HepG2 (cell line): ENCODE measurements around the gene KIAA1614. TPM values are rescaled to one million over a fixed set of nuclear protein-coding genes. Genes with fewer than 3 reads are reported as not detected.

ENCODE experiments used
- ATAC-seq: fragments of 200-7000 bp; cut with Tn5 transposase; 3 replicates; pipeline ENCODE4 v1.9.1; 2020; ENCODE audit warnings: mild to moderate bottlenecking, moderate library complexity
- BruUV-seq: library from RNA; stranded (reverse); fragments of 400-500 nt; replicated peaks from 2 replicates; lab custom pipeline; 2021; lab: Mats Ljungman, UMichigan
- CTCF ChIA-PET: fragments of 300-600 bp; formaldehyde crosslinking; extraction: SDS; loops from one replicate; lab custom pipeline; 2021; ENCODE audit warnings: low total read pairs, inconsistent platforms, low intra/inter-chr PET ratio; lab: Yijun Ruan, JAX
- POLR2A ChIA-PET: fragments of 350-600 bp; sonication (Branson Sonifier 250); formaldehyde crosslinking; loops from one replicate; lab custom pipeline; 2020; ENCODE audit warnings: antibody characterized with exemption, inconsistent platforms; lab: Yijun Ruan, JAX
- DNase-seq: peaks from one replicate; pipeline ENCODE4 v3.0.0-alpha.2; 2015; ENCODE audit warnings: low spot score
- FAIRE-seq: peaks from 3 replicates; lab custom pipeline; 2011; peaks lifted over from hg19 to GRCh38; lab: Jason Lieb, UNC
- H2AFZ ChIP-seq: one replicate; pipeline ENCODE4 v1.6.1; 2011; ENCODE audit warnings: low read length, inconsistent platforms
- H3K27ac ChIP-seq: fragments of 300-600 bp; 3 replicates; pipeline ENCODE4 v1.8.0; 2011; ENCODE audit warnings: mixed run types, mild to moderate bottlenecking, mixed read lengths, low read length, inconsistent platforms; ENCODE audit not compliant: insufficient read depth; ENCODE audit errors: extremely low read length
- H3K27me3 ChIP-seq, 2 experiments: fragments of 200-600 bp in 1 of 2; 2 replicates in 1 of 2; 3 replicates in 1 of 2; pipeline versions ENCODE4 v1.6.0 to v1.8.0; 2011; ENCODE audit warnings: low read length in 2 of 2, mild to moderate bottlenecking in 2 of 2, moderate library complexity in 2 of 2, inconsistent platforms in 1 of 2; ENCODE audit not compliant: insufficient read depth in 2 of 2, control insufficient read depth in 1 of 2
- H3K36me3 ChIP-seq, 2 experiments: fragments of 200-600 bp in 1 of 2; replicated peaks in 1 of 2; 2 replicates in 1 of 2; 3 replicates in 1 of 2; pipeline versions ENCODE4 v1.5.1 to v1.8.0; 2011; ENCODE audit warnings: low read length in 2 of 2, inconsistent platforms in 1 of 2; ENCODE audit not compliant: insufficient read depth in 2 of 2, control insufficient read depth in 1 of 2
- H3K4me1 ChIP-seq: 2 replicates; pipeline ENCODE4 v1.5.1; 2012; ENCODE audit warnings: low read length, inconsistent platforms; ENCODE audit not compliant: insufficient read depth
- H3K4me2 ChIP-seq: 2 replicates; pipeline ENCODE4 v1.6.0; 2011; ENCODE audit warnings: low read depth, low read length, inconsistent platforms
- H3K4me3 ChIP-seq, 3 experiments: fragments of 200-600 bp in 1 of 3; sonication (generic), shearing (Covaris generic) in 1 of 3; replicated peaks in 1 of 3; 2 replicates each; pipeline ENCODE4 v1.5.1; 2011 to 2016; ENCODE audit warnings: low read length in 3 of 3, inconsistent platforms in 2 of 3, low read depth in 2 of 3, mild to moderate bottlenecking in 2 of 3, control low read depth in 1 of 3, mixed read lengths in 1 of 3; ENCODE audit not compliant: insufficient read depth in 1 of 3
- H3K79me2 ChIP-seq: one replicate; pipeline ENCODE4 v1.6.1; 2011; ENCODE audit warnings: low read length, inconsistent platforms; ENCODE audit not compliant: insufficient read depth
- H3K9ac ChIP-seq: 2 replicates; pipeline ENCODE4 v1.6.0; 2011; ENCODE audit warnings: mild to moderate bottlenecking, low read depth, low read length, inconsistent platforms; ENCODE audit not compliant: insufficient read depth
- H3K9me3 ChIP-seq: 2 replicates; pipeline ENCODE4 v1.5.1; 2012; ENCODE audit warnings: mild to moderate bottlenecking, low read length
- H4K20me1 ChIP-seq: 2 replicates; pipeline ENCODE4 v1.6.0; 2011; ENCODE audit warnings: inconsistent platforms, mild to moderate bottlenecking, low read length, moderate library complexity; ENCODE audit not compliant: insufficient read depth
- FOXA1 ChIP-seq, 2 experiments: fragments of 450-650 bp in 1 of 2; sonication (generic) in 1 of 2; formaldehyde crosslinking in 1 of 2; IDR thresholded peaks; 2 replicates each; pipeline versions ENCODE4 v1.4.0 to v1.6.1; 2016 to 2020; ENCODE audit warnings: missing genetic modification reagents in 1 of 2
- GATAD2A ChIP-seq: IDR thresholded peaks from 2 replicates; pipeline ENCODE4 v1.6.1; 2016
- NR2F1 ChIP-seq, 2 experiments: fragments of 450-650 bp in 1 of 2; formaldehyde crosslinking in 1 of 2; IDR thresholded peaks; 2 replicates each; pipeline versions ENCODE4 v1.5.0 to v1.6.1; 2016 to 2020; ENCODE audit warnings: mild to moderate bottlenecking in 1 of 2, missing compliant biosample characterization in 1 of 2, missing genetic modification reagents in 1 of 2, moderate library complexity in 1 of 2
- SIX1 ChIP-seq: sonication (generic); formaldehyde crosslinking; IDR thresholded peaks from 2 replicates; pipeline ENCODE4 v1.4.0; 2020; ENCODE audit warnings: missing genetic modification reagents, borderline replicate concordance
- SP5 ChIP-seq: IDR thresholded peaks from 2 replicates; pipeline ENCODE4 v1.6.1; 2016; ENCODE audit warnings: low read depth, borderline replicate concordance
- TGIF2 ChIP-seq: IDR thresholded peaks from 2 replicates; pipeline ENCODE4 v1.6.1; 2016; ENCODE audit warnings: control low read depth, missing compliant biosample characterization
- ZFP41 ChIP-seq: sonication (generic); formaldehyde crosslinking; IDR thresholded peaks from 2 replicates; pipeline ENCODE4 v1.4.0; 2020; ENCODE audit warnings: mild to moderate bottlenecking, missing genetic modification reagents, borderline replicate concordance
- ZNF496 ChIP-seq: sonication (generic); formaldehyde crosslinking; IDR thresholded peaks from 2 replicates; pipeline ENCODE4 v1.8.1; 2023; ENCODE audit warnings: mild to moderate bottlenecking, moderate library complexity, missing genetic modification reagents; ENCODE audit not compliant: insufficient replicate concordance
- ZNF589 ChIP-seq: sonication (generic); formaldehyde crosslinking; conservative IDR thresholded peaks from 2 replicates; pipeline ENCODE4 v1.8.0; 2022; ENCODE audit warnings: mild to moderate bottlenecking, moderate library complexity, missing genetic modification reagents
- ZNF660 ChIP-seq: sonication (generic); formaldehyde crosslinking; IDR thresholded peaks from 2 replicates; pipeline ENCODE4 v1.5.1; 2020; ENCODE audit warnings: mild to moderate bottlenecking, low read depth, missing genetic modification reagents, borderline replicate concordance
- ZNF781 ChIP-seq: sonication (generic); formaldehyde crosslinking; IDR thresholded peaks from 2 replicates; pipeline ENCODE4 v1.5.1; 2020; ENCODE audit warnings: borderline replicate concordance, mild to moderate bottlenecking, missing genetic modification reagents; ENCODE audit errors: not compliant biosample characterization
- WGBS: methylation state at CpG from one replicate; pipeline ENCODE4 v1.1.6; 2017; ENCODE audit warnings: low lambda C conversion rate; 5-methylcytosine and 5-hydroxymethylcytosine counted together
- in situ Hi-C: cut with HindIII; loops from 2 replicates; pipeline ENCODE4 v1.10.0; 2017; ENCODE audit warnings: low pct_unique_long_range_greater_than_20kb; ENCODE audit not compliant: extremely low pct_ligation_motif_present
- intact Hi-C: fragments of 100-400 bp; cut with micrococcal nuclease; formaldehyde crosslinking; loops from one replicate; pipeline ENCODE4 v1.10.0; 2022; ENCODE audit not compliant: unreplicated experiment
- polyA plus RNA-seq, 8 experiments: library from polyadenylated mRNA; depleted of rRNA in 3 of 8; stranded (reverse) in 7 of 8; unstranded in 1 of 8; fragments of >200 nt; fragmentation: Illumina TruSeq in 4 of 8; extraction: Trizol in 4 of 8; gene quantifications; 2 replicates each; pipeline versions ENCODE4 v1.2.1 to v1.2.3, GENCODE V29; 2011 to 2016; ENCODE audit warnings: low read depth in 4 of 8, missing spikeins in 1 of 8, mixed read lengths in 1 of 8; ENCODE audit not compliant: insufficient read depth in 1 of 8
- total RNA-seq, 5 experiments: library from RNA; depleted of rRNA; stranded (reverse); fragments of >200 nt; fragmentation: Illumina TruSeq; extraction: Trizol; gene quantifications; 2 replicates each; pipeline ENCODE4 v1.2.3, GENCODE V29; 2016; ENCODE audit warnings: low read depth in 1 of 5
- TF ChIP-seq, protein P1 (sequence below): IDR thresholded peaks from 2 replicates; pipeline ENCODE4 v1.6.1; 2016; ENCODE audit warnings: missing genetic modification reagents, missing compliant biosample characterization
- TF ChIP-seq, protein P2 (sequence below): sonication (generic); formaldehyde crosslinking; IDR thresholded peaks from 2 replicates; pipeline ENCODE4 v1.5.0; 2020; ENCODE audit warnings: missing genetic modification reagents, mild to moderate bottlenecking, borderline replicate concordance

KIAA1614 gene
- total and polyA plus RNA-seq, 2 of the 13 experiments (the other 11 are each of a cell fraction or from before 2014, with no cell fraction given): 0.15 to 0.77 TPM

DNA sequence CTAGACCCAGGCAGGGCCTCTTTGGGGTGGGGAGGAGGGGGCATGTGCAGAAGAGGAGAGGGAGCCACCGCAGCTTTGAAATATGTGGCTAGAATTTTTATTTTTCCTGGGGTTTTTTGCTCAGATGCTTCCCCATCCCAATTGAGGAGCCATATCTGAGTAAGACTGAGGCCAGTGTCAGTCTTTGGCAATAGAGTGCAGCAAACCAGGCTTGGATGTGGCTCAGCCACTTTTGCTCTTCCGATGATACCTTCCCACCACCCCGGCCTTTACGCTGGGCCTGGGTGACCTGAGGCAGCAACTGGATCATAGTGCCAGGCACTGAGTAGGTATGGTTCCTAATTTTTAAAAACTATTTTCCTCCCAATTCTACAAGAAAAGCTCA lies 36.9 kb downstream of the KIAA1614 start:
- DNase-seq (no peak), FAIRE-seq (no peak)
- no peak overlapping the region for H3K4me2 ChIP-seq
- no peaks in the 10 kb centered on the region for H3K79me2 ChIP-seq
- H2AFZ ChIP-seq: no peak overlapping the region
- intact Hi-C loops (no loop called here), in situ Hi-C loops (no loop called here)
- no peak overlapping the region for H3K4me3 ChIP-seq
- H4K20me1 ChIP-seq: no peaks in the 10 kb centered on the region
- CTCF ChIA-PET: no interaction called here
- WGBS: 100% methylated on average over 4 of the region's 4 CpGs
- H3K27ac ChIP-seq: no peak overlapping the region
- no peaks in the 10 kb centered on the region for H3K9me3 ChIP-seq
- POLR2A ChIA-PET: no interaction called here
- no peaks in the 10 kb centered on the region for H3K27me3 ChIP-seq
- TF ChIP-seq FOXA1 (IDR thresholded peaks at IDR 0.05): no peak
- no peak for TF ChIP-seq FOXA1 (CRISPR knock-in tag; IDR thresholded peaks at IDR 0.05)
- TF ChIP-seq, protein P1, sequence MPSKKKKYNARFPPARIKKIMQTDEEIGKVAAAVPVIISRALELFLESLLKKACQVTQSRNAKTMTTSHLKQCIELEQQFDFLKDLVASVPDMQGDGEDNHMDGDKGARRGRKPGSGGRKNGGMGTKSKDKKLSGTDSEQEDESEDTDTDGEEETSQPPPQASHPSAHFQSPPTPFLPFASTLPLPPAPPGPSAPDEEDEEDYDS (CRISPR knock-in tag): no peak
- no peak for TF ChIP-seq GATAD2A (CRISPR knock-in tag)
- TF ChIP-seq ZNF781 (CRISPR knock-in tag): no peak
- TF ChIP-seq ZNF660 (CRISPR knock-in tag): no peak
- no peak for TF ChIP-seq SP5 (CRISPR knock-in tag)
- no peak for TF ChIP-seq TGIF2 (CRISPR knock-in tag)
- TF ChIP-seq, protein P2, sequence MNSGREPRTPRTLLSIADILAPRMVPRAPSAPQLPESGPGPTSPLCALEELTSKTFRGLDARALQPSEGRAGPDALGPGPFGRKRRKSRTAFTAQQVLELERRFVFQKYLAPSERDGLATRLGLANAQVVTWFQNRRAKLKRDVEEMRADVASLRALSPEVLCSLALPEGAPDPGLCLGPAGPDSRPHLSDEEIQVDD (CRISPR knock-in tag): no peak
- no peak for TF ChIP-seq ZFP41 (CRISPR knock-in tag)
- TF ChIP-seq ZNF589 (CRISPR knock-in tag): no peak
- TF ChIP-seq ZNF496 (CRISPR knock-in tag): no peak
- no peak for TF ChIP-seq SIX1
- TF ChIP-seq NR2F1 (CRISPR knock-in tag; IDR thresholded peaks at IDR 0.05): no peak
- TF ChIP-seq, all 625 proteins: peak for 0
- ATAC-seq: no peak
- Histone ChIP-seq H3K4me1 (peaks cover 11% of the 10 kb centered on the region), H3K36me3 (peaks cover 1 to 7% of the 10 kb centered on the region in 2 experiments; a peak in 1 of 5 replicates), H3K9ac (no peak overlapping the region)
- no TSS peak for BruUV-seq
